Measurements from ENCODE around the gene SARNP. TPM values are rescaled to one million over a fixed set of nuclear protein-coding genes. Genes with fewer than 3 reads are reported as not detected.
A peak's percentile ranks its signal among the peaks of the same experiment; 100 is the strongest.

SARNP gene
- total RNA-seq, 1 experiment from 2014 or later, result 73.8 TPM

- Mint-ChIP-seq H3K36me3 (ENCODE audit: insufficient read depth, unreplicated experiment) (peaks cover 33% of the 10 kb centered on the region), H3K4me3 (ENCODE audit: low read depth, unreplicated experiment) (no peak overlapping the region), H3K27me3 (ENCODE audit: unreplicated experiment) (peaks cover 35% of the 10 kb centered on the region), H3K27ac (ENCODE audit: unreplicated experiment) (peak overlapping the region; percentile 13), H3K4me1 (ENCODE audit: low read depth, unreplicated experiment) (peaks cover 24% of the 10 kb centered on the region), H3K9me3 (ENCODE audit: low read depth, unreplicated experiment) (no peaks in the 10 kb centered on the region)
- CTCF ChIA-PET, result interaction anchor here (0.5 kb wide), 1 partner anchor 699 kb away, joined by 3 read pairs; no protein-coding TSS in a partner anchor
- intact Hi-C loops (cut with micrococcal nuclease; ENCODE audit: unreplicated experiment), result no loop called here
- no TSS peak for BruUV-seq (replicated peaks)
- DNase-seq, result no peak
- TF ChIP-seq CTCF (IDR thresholded peaks at IDR 0.05; ENCODE audit: unreplicated experiment), result no peak
Measured at GRCh38 chr12:55745361-55746173, 72.0 kb downstream of the SARNP start.

- intact Hi-C loops (cut with micrococcal nuclease; ENCODE audit: unreplicated experiment), result no loop called here
- no peak for DNase-seq
- Mint-ChIP-seq H3K4me1 (ENCODE audit: low read depth, unreplicated experiment) (peaks cover 24% of the 10 kb centered on the region), H3K27me3 (ENCODE audit: unreplicated experiment) (peaks cover 35% of the 10 kb centered on the region), H3K36me3 (ENCODE audit: insufficient read depth, unreplicated experiment) (peaks cover 33% of the 10 kb centered on the region), H3K4me3 (ENCODE audit: low read depth, unreplicated experiment) (peak overlapping the region; percentile 73), H3K27ac (ENCODE audit: unreplicated experiment) (no peak overlapping the region), H3K9me3 (ENCODE audit: low read depth, unreplicated experiment) (no peaks in the 10 kb centered on the region)
- CTCF ChIA-PET, result interaction anchor here (1.0 to 1.3 kb wide), 2 partner anchors 9 to 196 kb away, joined by 3 to 4 read pairs; no protein-coding TSS in a partner anchor
- no peak for TF ChIP-seq CTCF (IDR thresholded peaks at IDR 0.05; ENCODE audit: unreplicated experiment)
- BruUV-seq (replicated peaks), result no TSS peak
Measured at GRCh38 chr12:55744340-55745030, 73.0 kb downstream of the SARNP start.

- TF ChIP-seq CTCF (IDR thresholded peaks at IDR 0.05; ENCODE audit: unreplicated experiment), result peak; percentile 14
- H3K27ac Mint-ChIP-seq (ENCODE audit: unreplicated experiment), result no peak overlapping the region
- intact Hi-C loops (cut with micrococcal nuclease; ENCODE audit: unreplicated experiment), result no loop called here
- H3K27me3 Mint-ChIP-seq (ENCODE audit: unreplicated experiment), result peaks cover 35% of the 10 kb centered on the region
- peaks cover 33% of the 10 kb centered on the region for H3K36me3 Mint-ChIP-seq (ENCODE audit: insufficient read depth, unreplicated experiment)
- peak overlapping the region; percentile 73 for H3K4me3 Mint-ChIP-seq (ENCODE audit: low read depth, unreplicated experiment)
- CTCF ChIA-PET, result interaction anchor here (0.6 to 1.3 kb wide), 3 partner anchors 9 to 572 kb away, joined by 3 to 4 read pairs (median 3); partner anchors contain the start of gene CNPY2
- BruUV-seq (replicated peaks), result no TSS peak
- peaks cover 24% of the 10 kb centered on the region for H3K4me1 Mint-ChIP-seq (ENCODE audit: low read depth, unreplicated experiment)
- DNase-seq, result peak; percentile 57
- H3K9me3 Mint-ChIP-seq (ENCODE audit: low read depth, unreplicated experiment), result no peaks in the 10 kb centered on the region
Measured at GRCh38 chr12:55743406-55744339, 73.9 kb downstream of the SARNP start.

All from Calu3 (cell line).